Lower leg skin (tissue), 4 donors: ENCODE measurements around the gene PRPF6. TPM values are rescaled to one million over a fixed set of nuclear protein-coding genes. Genes with fewer than 3 reads are reported as not detected.
A peak's percentile ranks its signal among the peaks of the same experiment; 100 is the strongest.

Experiments
- DNase-seq, 2 donors: peaks; one replicate each; pipeline ENCODE4 v3.0.0-alpha.2; 2019; ENCODE audit warnings: low spot score in 2 of 2
- H3K4me3 ChIP-seq: fragments of 200-600 bp; sonication (generic); 2 replicates; pipeline ENCODE4 v1.5.1; 2017; ENCODE audit warnings: mild to moderate bottlenecking, low read depth; ENCODE audit not compliant: poor library complexity, severe bottlenecking
- POLR2A ChIP-seq, 2 donors: fragments of 450-650 bp; IDR thresholded peaks; one replicate each; pipeline ENCODE4 v1.6.1; 2016 to 2017; ENCODE audit warnings: antibody characterized with exemption in 2 of 2, mild to moderate bottlenecking in 1 of 2, moderate library complexity in 1 of 2
- WGBS, 2 donors: methylation state at CpG; one replicate each; pipeline ENCODE4 v1.1.5; 2018; 5-methylcytosine and 5-hydroxymethylcytosine counted together
- intact Hi-C: fragments of 100-400 bp; cut with DNase I; formaldehyde crosslinking; loops from one replicate; pipeline ENCODE4 v1.15.0; 2023; ENCODE audit warnings: low total_unique reads
- total RNA-seq, 4 donors: library from RNA; depleted of rRNA; stranded (reverse); fragments of >200 nt; gene quantifications; one replicate each; pipeline ENCODE4 v1.1.0, GENCODE V29; 2016
- TF ChIP-seq, protein P1 (sequence below), 3 donors: fragments of 450-650 bp; IDR thresholded peaks; one replicate each; pipeline ENCODE4 v1.5.1; 2016; ENCODE audit warnings: antibody characterized with exemption in 3 of 3, mild to moderate bottlenecking in 3 of 3, moderate library complexity in 2 of 3

Gene PRPF6
- total RNA-seq, 4 donors from 2014 or later, result 66.8 to 88.3 (median 79.1) TPM

DNA sequence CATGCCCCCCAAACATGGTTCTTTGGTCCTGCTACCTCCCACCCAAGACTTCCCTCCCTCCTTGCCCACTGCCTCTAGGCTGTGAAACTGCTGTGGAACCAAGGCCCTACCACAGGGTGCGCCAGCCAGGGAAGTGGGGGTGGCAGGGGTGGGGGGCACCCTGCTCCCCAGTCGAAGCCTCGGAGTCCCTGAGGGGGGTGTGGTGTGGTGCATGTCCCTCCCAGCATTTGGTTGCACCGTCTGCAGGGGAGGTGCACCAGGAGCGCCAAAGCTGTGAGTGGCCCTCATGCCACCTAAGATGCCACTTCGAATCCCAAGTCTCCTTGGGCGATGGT is 96.6 kb downstream of the PRPF6 start:
- no peak for DNase-seq
- WGBS, 2 donors, result 52 to 67% methylated on average over 5 to 7 of the region's 7 CpGs
- intact Hi-C loops, result no loop called here
- TF ChIP-seq, protein P1, sequence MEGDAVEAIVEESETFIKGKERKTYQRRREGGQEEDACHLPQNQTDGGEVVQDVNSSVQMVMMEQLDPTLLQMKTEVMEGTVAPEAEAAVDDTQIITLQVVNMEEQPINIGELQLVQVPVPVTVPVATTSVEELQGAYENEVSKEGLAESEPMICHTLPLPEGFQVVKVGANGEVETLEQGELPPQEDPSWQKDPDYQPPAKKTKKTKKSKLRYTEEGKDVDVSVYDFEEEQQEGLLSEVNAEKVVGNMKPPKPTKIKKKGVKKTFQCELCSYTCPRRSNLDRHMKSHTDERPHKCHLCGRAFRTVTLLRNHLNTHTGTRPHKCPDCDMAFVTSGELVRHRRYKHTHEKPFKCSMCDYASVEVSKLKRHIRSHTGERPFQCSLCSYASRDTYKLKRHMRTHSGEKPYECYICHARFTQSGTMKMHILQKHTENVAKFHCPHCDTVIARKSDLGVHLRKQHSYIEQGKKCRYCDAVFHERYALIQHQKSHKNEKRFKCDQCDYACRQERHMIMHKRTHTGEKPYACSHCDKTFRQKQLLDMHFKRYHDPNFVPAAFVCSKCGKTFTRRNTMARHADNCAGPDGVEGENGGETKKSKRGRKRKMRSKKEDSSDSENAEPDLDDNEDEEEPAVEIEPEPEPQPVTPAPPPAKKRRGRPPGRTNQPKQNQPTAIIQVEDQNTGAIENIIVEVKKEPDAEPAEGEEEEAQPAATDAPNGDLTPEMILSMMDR (IDR thresholded peaks at IDR 0.05), result no peak
- no peak overlapping the region for H3K4me3 ChIP-seq

DNA sequence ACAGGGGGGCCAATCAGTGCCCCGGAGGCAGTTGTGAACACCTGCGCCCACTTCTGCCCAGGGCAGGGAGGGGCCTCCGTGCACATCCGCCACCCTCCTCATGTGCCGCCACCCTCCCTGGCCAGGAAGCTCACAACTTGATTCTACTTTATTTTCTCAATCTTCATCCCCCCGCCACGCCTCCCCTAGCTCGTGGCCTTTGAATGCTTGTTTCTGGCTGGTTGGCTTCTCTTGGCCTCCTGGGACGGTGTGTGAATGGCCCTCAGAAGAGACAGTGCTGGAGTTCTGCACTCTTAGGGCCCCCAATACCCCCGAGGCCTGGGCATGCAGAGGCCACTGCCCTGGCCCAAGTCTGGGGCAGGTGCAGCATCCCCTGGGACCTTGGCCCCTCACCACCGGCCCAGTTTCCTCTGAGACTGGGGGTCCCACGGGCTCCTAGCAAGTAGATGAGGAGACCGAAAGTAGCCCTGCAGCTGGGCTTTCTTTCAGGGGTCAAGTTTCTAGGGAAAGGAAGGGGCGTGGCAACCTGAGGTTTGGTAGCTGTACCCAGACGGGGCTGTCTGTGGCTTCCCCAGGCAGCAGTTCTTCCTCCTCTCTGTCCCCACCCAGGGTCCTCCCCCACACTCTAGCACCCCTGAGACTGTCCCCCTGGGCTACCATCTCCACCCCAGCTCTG is 97.1 kb downstream of the PRPF6 start:
- no peak for DNase-seq
- 35 to 46% methylated on average over 15 of the region's 15 CpGs for WGBS, 2 donors
- TF ChIP-seq POLR2A (IDR thresholded peaks at IDR 0.05), result no peak
- TF ChIP-seq, protein P1 (IDR thresholded peaks at IDR 0.05), result no peak
- intact Hi-C loops, result no loop called here
- no peak overlapping the region for H3K4me3 ChIP-seq

DNA sequence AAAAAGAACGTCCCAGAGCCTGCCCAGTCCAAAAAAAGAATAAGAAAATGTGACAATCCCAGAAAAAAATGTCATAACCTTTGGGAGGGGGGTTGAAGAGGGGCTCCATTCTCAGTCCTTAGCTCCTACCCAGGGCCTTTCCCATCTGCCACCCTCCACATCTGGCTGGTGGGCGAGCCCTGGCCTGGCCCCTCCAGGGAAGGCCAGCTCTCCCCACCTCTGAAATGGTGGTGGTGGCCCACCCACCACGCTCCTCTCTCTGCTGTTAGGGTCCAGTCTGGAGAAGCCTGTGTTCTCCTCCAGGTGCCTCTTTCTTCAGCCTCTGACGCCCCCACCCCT is 98.0 kb downstream of the PRPF6 start:
- intact Hi-C loops, result no loop called here
- no peak for DNase-seq
- TF ChIP-seq POLR2A (IDR thresholded peaks at IDR 0.05), result no peak
- TF ChIP-seq, protein P1 (IDR thresholded peaks at IDR 0.05), result no peak
- peak overlapping the region; percentile 56 for H3K4me3 ChIP-seq
- WGBS, 2 donors, result 11 to 13% methylated on average over 4 of the region's 4 CpGs

DNA sequence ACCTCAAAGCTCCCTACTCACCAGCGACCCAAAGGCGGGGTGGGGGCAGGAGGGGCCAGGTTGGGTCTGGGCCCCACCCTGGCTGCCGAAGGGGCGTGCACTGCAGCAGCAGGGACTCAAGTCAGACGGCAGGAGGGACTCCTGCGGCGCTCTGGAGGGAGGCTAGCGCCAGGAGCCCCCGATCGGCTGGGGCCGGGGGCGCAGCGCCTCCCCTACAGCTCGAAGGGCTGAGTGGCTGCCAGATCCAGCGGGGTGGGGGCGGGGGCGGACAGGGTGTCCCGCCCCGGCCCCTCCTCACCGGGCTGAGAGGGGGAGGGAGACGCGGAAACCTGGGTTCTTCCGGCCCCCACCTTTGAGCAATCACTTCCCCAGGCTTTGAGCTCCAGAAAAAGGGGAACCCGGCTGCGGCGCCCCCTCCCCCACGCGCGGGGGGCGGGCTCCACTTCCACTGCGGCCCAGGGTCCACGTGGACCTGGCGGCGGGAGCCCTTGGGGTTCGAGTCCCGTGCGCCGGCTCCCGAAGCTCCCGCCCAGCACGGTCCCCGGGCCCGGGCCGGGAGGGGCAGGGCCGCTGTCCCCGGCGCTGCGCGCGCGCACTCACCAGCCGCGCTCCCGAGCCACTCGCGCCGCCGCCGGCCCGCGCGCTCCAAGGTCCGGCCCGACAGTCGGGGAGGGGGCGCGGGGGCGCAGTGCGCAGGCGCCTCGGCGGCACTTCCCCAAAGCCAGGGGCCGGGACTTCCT is 98.5 kb downstream of the PRPF6 start, which contains the start of gene RGS19:
Gene RGS19 (minus strand): TSS at position 246 of the 740 bp plus-strand sequence. CDS start 2,632 bp downstream, outside the sequence.
- H3K4me3 ChIP-seq, result peak within 1 kb of the TSS; percentile 56
- intact Hi-C loops, result no loop called here
- TF ChIP-seq, protein P1 (IDR thresholded peaks at IDR 0.05), result no peak
- no peak for TF ChIP-seq POLR2A (IDR thresholded peaks at IDR 0.05)
- DNase-seq, result peak; percentile 64 to 94
- WGBS, 2 donors, result 0 to 1% methylated on average over 9 to 34 of the region's 73 CpGs

DNA sequence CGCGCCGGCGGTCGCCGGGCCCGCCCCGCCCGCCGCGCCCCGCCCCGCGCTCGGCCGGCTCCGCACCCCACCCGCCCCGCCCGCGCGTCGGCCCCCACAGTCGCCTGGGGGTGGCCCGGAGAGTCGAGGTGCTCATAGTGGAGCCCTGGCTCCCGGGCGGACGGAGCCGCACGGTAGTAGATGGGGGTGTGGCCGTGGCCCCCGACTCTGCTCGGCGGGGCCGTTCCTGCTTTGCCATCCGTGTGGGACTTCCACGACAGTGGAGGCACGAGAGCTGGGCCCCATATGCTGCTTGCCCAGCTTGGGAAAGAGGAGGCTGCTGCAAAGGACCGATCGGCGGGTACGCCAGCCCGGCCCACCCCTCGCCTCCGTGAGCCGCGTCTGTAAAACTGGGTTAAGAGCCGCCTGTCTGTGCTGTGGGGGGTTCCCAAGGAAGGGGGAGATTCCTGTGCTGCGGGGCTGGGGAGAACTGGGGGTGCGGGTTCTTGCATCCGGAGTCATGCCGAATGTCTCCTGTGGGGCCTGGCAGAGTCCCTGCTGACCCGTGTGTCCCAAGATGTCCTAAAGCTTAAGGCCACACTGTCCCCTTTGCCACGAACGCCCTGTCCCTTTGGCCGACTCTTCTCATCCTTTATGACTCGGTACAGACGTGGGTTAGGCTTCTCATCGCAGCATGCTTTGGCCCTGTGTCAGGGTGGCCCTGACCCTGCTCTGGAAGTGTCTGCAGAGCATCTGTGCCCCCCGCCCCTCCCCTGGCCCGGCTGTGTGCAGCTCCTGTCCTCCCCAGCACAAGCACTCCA is 99.3 kb downstream of the PRPF6 start, which contains the start of gene OPRL1:
Gene OPRL1 (plus strand): TSS at position 70 of the 800 bp plus-strand sequence. CDS start 12,639 bp downstream, outside the sequence.
- peak within 1 kb of the TSS; percentile 56 for H3K4me3 ChIP-seq
- DNase-seq, result no peak
- WGBS, 2 donors, result 12 to 16% methylated on average over 23 to 29 of the region's 62 CpGs
- intact Hi-C loops, result no loop called here
- TF ChIP-seq, protein P1 (IDR thresholded peaks at IDR 0.05), result no peak
- no peak for TF ChIP-seq POLR2A (IDR thresholded peaks at IDR 0.05)
